ENCODE data around the gene HMGCLL1. TPM values are rescaled to one million over a fixed set of nuclear protein-coding genes. Genes with fewer than 3 reads are reported as not detected.

The HMGCLL1 gene
- total RNA-seq, 4 donors from 2014 or later, result 2.8 to 7.7 (median 4.4) TPM

DNA sequence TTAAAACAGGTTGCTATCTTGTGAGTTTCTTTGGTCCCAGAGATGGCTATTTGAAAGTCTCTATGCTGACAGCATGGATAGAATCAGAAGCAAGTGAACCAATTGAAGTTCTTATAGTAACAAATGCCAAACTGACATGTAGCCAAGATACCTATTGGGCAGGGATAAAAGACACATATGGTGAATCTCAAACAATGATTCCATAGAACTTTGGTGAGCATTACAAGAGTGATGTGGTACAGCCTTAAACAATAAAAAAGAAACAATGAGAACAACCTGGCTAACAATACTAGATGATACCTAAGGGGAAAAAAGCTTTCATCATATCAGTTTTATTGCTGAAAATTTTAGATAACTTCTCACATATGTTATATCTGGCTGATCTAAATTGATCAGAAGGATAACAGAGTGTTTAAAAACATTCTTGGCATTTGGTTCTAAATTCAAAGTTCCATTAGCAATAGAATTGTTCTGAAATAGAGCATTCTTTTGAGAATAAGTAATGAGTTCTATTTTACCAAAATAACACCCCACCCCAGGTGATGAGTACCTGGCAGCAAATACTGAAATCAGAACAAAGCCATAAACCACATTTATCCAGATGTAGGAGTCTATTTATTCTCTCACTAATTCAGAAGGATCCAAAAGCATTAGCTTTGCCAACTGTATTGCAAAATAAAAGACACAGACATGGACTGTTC lies 5.8 kb upstream of the HMGCLL1 start:
- TF ChIP-seq, protein P1, sequence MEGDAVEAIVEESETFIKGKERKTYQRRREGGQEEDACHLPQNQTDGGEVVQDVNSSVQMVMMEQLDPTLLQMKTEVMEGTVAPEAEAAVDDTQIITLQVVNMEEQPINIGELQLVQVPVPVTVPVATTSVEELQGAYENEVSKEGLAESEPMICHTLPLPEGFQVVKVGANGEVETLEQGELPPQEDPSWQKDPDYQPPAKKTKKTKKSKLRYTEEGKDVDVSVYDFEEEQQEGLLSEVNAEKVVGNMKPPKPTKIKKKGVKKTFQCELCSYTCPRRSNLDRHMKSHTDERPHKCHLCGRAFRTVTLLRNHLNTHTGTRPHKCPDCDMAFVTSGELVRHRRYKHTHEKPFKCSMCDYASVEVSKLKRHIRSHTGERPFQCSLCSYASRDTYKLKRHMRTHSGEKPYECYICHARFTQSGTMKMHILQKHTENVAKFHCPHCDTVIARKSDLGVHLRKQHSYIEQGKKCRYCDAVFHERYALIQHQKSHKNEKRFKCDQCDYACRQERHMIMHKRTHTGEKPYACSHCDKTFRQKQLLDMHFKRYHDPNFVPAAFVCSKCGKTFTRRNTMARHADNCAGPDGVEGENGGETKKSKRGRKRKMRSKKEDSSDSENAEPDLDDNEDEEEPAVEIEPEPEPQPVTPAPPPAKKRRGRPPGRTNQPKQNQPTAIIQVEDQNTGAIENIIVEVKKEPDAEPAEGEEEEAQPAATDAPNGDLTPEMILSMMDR (IDR thresholded peaks at IDR 0.05; ENCODE audit: low read depth), result no peak

DNA sequence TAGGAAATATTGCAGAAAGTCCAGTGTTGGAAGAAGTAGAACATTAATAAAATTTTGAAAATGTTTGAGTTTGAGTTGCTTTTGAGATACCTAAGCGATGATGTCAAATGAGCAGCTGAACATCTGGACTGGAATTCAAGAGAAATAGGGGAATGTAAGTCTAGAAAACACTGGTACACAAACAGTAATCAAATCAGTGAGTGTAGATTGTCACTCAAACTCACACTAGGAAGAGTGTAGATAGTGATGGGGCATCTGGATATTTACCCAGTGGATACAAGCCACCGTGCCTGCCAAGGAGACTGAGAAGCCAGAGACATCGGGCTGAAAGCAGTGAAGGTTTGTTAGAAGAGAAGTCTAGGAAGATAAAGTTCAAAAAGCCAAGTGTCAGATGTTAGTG lies 2.2 kb downstream of the HMGCLL1 start:
- TF ChIP-seq, protein P1 (IDR thresholded peaks at IDR 0.05; ENCODE audit: low read depth), result no peak

DNA sequence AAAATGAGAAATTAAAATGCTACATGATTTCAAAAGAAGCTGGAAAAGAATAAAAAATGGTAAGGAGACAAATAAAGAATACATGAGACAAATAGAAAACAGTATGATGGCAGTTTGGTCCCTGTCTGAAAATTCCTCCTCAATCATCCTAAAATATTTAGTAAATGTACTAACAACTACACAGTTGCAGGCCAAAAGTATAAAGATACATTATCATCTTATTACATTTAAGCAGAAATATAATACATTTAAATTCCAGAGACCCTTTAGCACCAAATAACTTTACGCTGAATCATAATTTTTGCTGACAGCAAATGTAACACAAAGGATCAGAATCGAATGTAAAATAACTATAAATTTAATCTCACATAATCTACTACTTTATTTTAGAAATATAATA lies 4.4 kb downstream of the HMGCLL1 start:
- TF ChIP-seq, protein P1 (IDR thresholded peaks at IDR 0.05; ENCODE audit: low read depth), result no peak

DNA sequence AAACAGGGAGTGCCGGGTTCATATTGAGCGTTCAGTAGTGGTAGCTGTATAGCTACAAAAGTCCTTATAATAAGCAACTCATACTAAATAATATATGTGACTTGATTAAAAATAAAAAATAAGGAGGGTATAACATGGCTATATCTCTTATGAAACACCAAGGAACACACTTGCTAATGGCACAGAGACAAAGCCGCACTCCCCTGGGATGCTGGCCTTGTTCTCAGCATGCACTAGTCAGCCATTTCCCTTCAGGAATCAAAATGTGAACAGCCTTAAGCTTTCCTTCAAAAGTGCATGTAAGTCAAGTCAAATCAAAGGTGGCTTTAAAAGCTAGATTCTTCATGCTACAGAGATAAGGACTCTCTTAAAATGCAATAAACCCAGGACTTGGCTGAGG lies 9.4 kb downstream of the HMGCLL1 start:
- TF ChIP-seq, protein P1 (IDR thresholded peaks at IDR 0.05; ENCODE audit: low read depth), result no peak

DNA sequence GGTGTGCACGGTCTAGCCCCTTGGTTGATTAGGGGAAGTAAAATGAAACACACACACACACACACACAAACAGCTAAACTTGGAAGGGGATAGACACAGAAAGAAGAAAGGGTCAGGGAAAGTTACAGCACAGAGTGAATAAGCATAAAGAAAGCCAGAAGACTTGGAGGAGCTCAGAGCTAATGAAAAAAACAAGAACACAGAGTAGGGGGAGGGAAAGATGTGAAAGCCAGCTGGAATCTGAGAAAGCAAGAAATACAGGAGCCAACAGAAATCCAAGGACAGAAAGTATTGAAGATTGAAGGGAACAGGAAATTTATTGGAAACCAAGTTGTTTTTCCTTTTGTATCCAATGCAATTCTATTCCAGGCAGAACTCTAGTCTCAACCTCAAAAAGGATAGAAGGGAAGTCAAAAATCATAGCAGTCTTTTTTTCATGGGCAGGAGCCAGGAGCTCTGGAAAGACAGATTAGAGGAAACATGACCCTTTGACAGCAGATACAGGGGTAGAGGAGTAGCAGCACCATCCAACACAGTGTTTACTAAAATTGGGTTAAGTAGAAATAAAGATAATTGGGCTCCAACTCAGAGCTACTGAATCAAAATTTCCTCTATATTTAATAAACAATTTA lies 10.1 kb downstream of the HMGCLL1 start:
- TF ChIP-seq, protein P1 (IDR thresholded peaks at IDR 0.05; ENCODE audit: low read depth), result no peak

DNA sequence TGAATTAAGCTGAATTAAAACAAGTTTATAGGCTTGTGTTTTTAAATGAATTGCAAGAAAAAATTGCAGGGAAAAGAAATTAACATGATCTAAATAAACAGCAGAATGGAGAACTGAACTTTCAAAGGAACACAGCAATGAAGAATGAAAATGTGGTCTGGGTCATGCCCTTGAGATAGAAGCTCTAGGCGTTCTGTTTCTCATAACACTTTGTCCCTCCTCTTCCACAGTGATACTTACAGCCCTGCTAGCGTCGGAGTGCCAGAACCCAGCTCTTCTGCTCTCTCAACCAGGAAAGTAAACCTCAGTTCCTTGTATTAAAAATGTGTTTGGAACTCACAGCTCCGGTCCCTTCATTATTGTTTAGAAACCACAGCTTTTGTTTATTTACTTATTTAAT lies 11.4 kb downstream of the HMGCLL1 start:
- TF ChIP-seq, protein P1 (IDR thresholded peaks at IDR 0.05; ENCODE audit: low read depth), result no peak

DNA sequence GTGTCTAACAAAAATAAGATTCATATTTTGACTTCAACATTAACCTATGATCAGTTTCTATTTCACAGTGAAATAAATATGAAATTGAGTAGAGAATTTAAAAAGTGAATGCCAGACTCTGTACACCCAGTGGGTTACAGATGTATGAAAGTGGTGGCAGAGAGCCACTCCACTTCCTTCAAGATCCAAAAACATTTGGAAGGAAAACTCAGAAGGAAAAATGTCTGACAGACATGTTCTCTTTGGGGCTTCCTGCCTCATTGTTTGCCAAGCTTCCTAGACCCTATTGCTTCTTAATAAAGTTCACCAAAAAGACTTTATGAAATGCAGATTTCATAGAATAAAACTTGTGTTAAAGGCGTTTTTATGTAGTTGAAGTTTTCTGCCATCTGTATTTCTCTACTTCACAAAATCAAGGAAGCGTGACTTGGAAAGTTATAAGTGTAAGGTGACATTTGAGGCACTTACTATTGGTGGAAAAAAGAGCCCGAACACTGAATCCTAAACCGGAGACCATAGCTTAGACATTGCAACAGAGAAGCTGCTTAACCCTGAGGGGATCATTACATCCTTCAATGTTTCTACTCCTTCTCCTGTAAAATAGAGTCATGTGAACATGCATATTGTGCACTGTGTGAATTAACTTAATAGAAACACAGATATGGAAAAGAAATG lies 12.8 kb downstream of the HMGCLL1 start:
- TF ChIP-seq, protein P1 (IDR thresholded peaks at IDR 0.05; ENCODE audit: low read depth), result no peak
